Middle frontal gyrus (tissue), 1 donor: ENCODE measurements around the gene ARID4A.
"Not testable (repeated sequence)": the region's sequence is repeated elsewhere in the genome, so short reads cannot be mapped to it uniquely, and the experiment has no call there.

Experiments used
- DNase-seq: peaks from one replicate; pipeline ENCODE4 v3.0.0-alpha.2; 2015; ENCODE audit warnings: low spot score; ENCODE audit errors: extremely low spot score

The ARID4A gene

DNA sequence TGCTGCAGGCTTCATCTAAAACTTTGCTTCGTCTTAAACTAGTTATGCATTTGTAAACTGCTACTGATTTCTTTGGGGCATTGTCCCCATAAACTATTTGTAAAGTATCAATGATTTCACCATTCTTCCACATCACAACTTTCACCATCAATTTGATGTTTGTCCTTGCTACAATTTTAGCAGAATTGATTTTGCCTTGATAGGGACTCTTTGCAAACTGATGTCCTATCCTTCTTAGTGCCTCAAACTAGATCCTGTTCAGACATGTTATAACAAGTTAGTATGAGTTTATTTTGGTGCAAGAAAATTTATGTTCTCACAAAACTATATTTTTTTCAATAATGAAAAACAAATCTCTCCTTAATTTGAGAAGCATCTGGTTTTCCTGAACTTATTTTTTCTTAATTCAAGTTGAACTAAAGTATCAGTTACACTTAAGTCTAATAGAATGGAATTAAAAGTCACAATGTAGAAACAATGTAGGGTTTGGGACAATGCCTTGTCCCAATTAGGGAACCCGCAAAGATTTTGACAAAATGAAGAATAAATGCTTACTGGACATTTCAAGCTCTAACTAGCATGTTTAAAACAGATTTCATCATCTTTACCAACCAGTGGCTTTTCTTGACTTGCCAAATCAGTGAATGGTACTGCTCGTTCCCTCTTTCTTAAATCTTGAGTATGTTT is 10.1 kb upstream of the ARID4A start:
- DNase-seq = no peak

DNA sequence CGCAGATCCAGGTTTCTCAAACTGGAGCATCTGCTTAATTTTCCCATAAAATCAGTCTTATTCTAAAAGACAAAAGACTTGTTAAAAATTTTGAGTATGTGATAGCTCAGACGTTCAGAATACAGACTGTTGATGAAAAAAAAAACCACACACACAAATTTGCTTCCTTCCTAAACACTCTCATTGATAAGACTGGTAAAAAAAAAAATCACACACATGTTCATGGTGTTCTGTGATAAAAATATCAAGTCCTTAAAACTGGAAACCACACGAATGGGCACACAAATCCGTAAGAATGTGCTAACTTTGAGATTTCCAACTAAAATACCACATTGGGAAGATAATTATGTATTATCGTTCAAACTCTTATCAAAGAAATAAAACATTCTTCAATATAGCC is 6.7 kb upstream of the ARID4A start:
- DNase-seq = no peak

DNA sequence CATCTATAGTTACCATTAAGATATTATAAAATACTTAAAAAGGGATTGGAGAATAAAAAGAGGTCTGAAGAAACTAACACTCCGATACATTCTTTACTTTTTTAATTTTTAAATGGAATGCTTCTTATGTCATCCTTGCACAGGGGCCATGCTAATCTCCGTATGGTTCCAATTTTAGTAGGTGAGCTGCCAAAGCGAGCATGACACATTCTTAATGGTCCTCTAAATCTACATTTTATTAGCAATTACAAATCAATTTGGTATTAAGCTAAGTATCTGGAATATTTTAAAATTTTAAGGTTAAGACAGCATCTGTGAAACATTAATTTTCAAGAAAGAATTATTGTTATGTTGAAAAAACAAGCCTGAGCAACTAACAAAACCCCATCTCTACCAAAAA is 6.2 kb upstream of the ARID4A start:
- no peak for DNase-seq

DNA sequence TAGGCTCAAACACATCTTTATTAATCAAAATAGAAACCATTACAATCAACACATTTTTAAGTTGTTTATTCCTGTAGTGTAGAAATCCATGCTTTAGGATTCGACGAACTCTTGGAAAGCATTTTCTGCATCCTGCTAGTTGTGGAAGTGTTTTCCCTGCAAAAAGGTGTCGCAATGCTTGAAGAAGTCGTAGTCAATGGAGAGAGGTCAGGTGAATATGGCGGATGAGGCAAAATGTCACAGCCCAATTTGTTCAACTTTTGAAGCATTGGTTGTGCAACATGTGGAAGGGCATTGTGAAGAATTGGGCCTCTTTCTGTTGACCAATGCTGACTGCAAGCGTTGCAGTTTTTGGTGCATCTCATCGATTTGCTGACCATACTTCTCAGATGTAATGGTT is 4.2 kb upstream of the ARID4A start:
- DNase-seq = no peak

DNA sequence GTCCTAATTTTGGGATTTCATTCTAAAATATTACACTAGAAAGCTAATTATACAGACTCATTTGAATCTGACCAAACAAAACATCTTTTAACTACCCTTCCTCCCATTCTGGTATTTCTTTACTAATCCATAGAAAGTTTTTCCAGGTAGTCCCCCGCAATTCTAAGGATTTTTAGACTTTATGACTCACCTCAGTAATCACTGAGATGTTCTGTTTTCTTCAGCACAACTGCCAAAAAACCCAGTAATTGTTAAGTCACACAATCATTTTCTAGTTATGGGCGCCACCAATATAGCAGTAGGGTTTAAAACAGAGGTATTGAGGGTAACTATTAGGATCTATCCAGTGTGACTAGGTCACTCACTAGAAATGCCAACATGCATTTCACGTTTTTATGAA is 1.6 kb upstream of the ARID4A start:
- DNase-seq = no peak

DNA sequence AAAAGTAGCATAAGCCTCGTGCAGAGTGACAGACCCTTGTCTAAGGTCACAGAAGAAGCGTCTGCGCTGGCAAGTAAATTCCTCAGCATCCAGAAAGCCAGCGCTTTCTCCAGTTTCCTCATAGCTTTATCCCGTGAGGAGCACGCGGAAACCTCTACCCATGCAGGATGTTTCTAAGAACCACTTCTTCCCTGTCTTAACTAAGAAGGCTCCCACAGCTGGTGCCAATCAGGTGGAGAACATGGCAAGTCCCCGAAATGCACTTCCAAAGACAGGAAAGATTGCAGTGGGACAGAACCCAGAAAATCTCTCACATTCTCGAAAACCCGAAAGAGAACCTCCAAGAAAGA is 968 bp upstream of the ARID4A start:
- no peak for DNase-seq

DNA sequence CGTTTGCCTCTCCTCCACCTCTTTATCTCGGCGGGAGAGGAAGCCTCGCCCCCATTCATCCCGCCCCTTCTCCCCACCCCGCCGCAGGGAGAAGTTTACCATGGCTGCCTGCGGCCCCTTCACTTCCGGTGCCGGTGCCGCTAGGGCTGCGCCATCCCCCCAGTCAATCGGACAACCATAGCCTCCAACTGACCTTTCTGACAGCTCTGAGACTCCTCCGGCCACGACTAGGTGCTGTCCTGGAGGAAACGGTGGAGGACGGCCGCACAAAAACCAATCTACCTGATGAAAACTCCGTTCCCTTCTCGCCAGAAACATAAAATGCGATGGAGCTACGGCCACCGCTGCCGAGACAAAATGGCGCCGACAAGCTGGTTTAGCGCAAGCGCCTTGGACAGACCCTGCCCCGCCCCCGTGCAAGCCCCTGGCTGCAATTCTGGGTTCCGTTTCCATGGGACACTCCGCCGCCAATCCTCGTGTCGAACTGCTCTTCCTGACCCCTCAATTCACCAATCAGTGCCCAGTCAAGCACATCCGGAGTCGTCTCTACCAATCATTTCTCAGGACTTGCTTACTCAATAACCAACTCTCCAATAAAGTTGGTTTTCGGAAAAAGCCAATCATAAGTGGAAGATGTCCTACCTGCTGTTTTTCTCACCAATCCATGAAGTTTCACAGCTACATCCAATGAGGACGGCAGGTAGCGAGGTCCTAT is 436 bp upstream of the ARID4A start:
- peak; percentile 98 for DNase-seq

DNA sequence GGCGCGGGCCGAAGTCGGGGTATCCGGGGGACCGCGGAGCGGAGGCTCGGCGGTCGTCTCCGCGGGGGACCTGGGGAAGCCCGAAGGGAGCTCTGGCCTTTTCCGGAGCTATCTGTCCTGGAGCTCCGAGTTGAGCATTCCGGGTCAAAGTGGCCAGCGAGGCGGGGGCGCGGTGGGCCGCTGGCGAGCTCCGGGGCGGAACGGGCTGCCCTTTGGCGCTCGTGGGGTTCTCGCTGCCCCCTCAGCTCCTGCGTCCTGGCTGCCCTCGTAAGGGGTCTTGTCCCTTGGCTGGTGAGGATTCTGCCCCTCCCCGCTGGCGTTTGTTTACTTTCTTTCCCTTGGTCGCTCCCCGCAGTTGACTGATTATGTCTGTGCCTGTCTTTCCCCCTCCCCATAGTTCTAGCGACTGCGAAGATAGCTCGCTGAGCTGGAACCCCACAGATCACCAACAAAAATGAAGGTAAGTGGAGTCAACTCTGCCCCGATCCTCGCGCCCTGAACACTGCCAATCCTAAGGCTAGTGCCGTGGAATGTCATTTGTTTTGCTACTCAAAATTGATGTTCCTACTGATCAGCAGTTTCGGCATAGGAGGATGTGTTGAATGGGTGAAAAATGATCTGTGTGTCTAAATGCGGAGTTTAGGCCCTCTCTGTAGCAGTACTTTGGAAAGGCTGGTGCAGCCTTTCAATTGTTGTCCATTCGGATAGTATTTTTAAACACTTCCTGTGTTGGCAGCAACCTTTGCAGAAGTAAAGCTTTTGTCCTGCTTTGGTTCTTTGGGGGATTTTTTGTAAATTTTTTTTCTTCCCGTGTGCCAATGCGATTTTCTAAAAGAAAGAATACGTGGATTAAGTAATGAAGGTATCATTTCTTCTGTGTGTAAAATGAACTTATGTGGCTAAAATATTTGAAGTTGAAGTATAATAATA is 1.3 kb downstream of the ARID4A start:
- no peak for DNase-seq

DNA sequence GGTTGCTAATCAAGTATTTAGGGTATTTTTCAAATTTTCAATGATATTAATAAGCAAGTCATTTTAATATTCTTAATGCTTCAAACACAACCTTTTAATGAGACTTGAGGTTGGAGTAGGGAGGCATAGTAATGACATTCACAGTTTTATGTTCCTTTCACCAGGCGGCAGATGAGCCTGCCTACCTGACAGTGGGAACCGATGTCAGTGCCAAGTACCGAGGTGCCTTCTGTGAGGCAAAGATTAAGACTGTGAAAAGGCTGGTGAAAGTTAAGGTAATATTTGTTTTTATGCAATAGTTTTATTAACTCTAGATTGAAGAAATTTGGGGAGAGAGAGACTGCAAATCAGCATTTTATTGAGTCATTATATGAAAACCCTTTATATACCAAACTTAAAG is 3.1 kb downstream of the ARID4A start:
- no peak for DNase-seq

DNA sequence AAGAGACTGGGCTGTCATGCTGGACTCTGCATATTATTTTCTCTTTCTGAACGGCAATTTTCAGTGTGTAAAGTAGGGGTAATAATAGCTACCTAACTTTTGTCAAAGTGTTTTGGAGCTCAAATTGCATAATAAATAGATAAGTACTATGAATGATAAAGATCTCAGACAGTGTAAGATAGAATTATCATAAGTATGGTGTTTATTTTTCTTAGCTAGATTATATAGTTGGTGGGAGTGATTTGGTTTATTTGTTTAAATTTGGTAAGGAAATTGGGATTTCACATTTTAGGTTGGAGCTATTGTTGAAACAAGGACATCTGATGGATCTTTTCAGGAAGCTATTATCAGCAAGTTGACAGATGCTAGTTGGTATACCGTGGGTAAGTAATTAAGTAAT is 7.4 kb downstream of the ARID4A start:
- DNase-seq = no peak

DNA sequence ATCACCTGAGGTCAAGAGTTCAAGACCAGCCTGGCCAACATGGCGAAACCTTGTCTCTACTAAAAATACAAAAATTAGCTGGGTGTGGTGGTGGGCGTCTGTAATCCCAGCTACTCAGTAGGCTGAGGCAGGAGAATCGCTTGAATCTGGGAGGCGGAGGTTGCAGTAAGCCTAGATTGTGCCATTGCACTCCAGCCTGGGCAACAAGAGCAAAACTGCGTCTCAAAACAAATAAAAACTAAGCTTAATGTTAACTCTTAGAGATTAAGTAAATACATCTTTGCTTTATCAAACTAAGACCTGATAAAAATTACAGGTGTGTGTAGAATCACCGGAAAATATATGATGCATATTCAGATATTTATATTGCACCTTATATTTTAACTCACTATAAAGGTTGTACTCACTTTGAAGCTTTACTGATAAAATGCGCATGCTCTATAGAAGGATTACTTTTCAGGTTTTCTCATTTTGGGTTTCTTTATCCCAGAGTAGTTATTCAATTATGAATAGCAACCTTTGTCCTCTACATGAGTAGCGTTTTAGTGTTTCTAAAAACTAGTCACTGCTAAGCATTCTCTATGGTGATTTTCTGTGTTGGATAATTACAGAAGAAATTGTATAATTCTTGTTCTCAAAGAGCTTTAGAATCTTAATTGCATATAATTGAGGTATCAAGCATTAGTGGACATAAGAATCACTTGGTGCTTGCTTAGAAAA is 9.4 kb downstream of the ARID4A start:
- DNase-seq = no peak

DNA sequence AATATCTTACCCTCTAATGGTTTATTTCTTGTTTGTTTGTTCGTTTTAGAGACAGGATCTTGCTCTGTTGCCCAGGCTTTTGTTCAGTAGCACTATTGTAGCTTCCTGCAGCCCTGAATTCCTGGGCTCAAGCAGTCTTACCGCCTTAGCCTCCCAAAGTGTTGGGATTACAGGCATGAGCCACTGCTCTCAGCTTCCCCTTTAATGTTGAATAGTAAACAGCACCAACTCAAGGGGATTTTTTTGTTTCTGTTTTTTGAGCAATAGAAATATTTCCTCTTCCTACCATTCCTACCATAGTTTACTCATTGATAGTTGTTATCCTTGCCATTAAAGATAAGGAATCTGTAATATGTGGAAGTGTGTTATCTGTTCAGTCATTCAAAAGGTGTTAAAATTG is 10.7 kb downstream of the ARID4A start:
- DNase-seq = no peak

DNA sequence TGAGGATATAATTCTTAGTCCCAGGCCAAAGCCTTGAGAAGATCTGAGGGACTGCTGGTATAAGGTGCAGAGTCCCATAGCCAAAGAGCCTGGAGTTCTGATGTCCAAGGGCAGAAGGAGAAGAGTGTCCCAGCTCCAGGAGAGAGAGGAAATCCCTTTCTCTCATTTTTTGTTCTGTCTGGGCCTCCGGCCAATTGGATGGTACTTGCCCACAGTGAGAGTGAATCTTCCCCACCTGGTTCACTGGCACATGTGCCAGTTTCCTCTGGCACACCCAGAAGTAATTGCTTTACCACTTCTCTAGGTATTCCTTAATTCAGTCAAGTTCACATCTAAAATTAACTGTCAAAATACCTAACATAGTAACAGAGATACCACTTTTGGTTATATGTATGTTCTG is 15.3 kb downstream of the ARID4A start:
- DNase-seq = no peak

DNA sequence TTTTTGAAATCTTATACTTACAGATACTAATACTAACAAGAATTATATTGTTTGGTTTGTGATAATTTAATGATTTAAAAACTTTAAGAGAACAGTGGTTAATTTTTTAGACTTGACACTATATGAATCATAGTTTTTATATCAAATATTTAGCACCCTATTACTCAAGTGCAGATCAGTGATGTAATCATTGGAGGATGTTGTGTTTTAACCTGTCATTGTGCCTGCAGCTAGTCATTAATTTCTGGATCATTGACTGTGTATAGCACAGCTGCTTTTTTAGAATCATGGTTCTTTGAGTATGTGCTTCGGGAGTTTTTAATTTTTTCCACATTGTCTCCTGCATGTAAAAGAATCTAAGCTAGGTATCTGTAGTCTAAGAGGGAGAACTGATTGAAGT is 17.3 kb downstream of the ARID4A start:
- no peak for DNase-seq

DNA sequence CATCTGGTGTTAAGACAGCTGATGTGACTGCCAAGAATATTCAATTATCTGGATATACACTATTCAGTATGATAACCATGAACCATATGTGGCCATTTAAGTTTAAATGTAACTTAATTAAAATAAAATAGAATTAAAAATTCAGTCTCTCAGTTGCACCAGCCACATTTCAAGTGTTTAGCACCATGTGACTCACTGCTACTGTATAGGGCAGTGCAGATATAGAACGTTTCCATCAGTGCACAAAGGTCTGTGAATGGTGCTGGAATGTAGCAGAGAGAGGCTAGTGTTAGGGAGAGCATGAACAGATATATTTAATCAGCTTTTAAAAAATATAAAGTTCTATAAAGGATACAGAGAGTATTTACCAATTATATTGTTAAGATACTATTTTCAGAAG is 28.7 kb downstream of the ARID4A start:
- no peak for DNase-seq

DNA sequence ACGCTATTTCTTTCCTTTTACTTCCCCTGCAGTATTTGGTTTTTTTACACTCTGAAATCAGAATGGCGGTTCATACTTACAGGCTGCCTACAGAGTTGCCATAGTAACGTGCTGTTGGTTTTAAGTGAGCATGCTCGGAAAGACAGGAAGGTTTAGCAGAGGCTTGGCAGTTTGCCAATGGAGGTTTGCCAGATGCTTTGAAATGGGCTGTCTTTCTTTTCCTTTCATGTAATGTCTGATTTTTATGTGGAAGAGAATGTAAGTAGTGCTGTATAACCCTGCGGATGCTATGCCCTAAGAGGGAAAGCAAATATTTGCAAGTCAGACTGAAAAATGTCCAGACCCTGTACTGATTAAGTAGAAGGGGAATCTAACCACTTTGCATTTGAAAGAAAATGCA is 32.8 kb downstream of the ARID4A start:
- DNase-seq = peak; percentile 86

DNA sequence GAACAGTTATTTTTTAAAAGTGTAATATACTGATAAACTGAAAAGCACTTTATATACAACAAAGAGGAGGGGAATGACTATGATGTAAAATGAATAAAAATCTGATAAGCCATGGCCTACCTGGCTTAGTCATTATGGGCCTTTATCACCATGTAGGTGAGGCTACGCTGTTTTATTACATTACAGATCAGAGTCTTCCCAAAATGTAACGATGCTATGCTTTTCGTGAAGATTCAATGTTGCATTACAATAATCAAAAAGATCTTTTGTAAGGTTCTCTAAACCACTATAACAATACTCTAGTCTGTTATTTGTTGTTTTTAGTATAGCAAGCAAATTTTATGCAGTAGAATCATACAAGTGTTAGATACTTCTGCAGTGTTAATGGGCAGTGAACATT is 34.2 kb downstream of the ARID4A start:
- DNase-seq = no peak

DNA sequence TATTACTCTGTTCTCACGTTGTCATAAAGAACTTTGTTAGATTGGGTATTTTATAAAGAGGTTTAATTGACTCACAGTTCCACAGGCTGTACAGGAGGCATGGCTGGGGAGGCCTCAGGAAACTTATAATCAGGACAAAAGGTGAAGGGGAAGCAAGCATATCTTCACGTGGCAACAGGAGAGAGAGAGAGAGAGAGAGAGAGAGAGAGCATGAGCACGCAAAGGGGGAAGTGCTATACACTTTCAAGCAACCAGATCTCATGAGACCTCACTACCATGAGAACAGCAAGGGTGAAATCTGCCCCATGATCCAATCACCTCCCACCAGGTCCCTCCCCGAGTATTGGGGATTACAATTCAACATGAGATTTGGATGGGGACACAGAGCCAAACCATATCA is 41.3 kb downstream of the ARID4A start:
- DNase-seq = not testable (repeated sequence)

DNA sequence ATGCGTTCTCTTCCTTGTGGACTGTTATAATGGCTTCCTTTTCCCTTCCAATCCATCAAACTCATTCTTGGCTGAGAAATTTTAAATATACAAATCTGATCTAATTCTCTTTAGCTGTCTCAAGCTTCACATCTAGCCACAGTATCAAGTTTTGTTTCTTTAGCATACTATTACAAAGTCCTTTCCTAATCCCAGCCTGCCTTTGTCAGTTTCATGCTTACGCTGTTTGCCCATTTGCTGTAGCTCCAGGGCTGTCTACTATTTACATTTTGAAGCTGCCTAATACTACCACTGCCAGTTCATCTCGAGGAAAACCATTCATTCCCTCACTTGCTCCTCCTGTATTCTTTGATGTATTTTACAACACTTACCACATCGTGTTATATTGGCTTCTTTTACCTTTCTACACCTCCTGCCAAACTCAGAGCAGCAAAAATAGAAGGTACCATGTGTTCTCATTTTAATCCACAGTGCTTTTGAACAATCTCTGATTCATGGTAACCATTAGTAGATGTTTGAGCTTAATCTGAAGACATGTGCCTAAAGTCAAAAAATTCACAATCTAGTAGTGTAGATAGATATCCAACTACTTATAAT is 42.9 kb downstream of the ARID4A start:
- no peak for DNase-seq

DNA sequence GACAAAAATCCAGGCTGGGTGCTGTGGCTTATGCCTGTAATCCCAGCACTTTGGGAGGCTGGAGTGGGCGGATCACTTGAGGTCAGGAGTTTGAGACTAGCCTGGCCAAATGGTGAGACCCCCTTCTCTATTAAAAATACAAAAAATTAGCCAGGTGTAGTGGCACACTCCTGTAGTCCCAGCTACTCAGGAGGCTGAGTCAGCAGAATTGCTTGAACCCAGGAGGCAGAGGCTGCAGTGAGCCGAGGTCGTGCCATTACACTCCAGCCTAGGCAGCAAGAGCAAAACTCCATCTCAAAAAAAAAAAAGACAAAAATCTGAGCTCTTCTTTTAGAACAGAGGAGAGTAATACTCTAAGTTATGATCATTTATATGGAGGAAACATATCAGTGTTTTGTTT is 45.2 kb downstream of the ARID4A start:
- not testable (repeated sequence) for DNase-seq
